ENCODE measurements around the gene TBX15. TPM values are rescaled to one million over a fixed set of nuclear protein-coding genes. Genes with fewer than 3 reads are reported as not detected.

The TBX15 gene
- total and polyA plus RNA-seq, 10 donors, result 0.06 to 0.32 (median 0.11) TPM; not detected in 4

DNA sequence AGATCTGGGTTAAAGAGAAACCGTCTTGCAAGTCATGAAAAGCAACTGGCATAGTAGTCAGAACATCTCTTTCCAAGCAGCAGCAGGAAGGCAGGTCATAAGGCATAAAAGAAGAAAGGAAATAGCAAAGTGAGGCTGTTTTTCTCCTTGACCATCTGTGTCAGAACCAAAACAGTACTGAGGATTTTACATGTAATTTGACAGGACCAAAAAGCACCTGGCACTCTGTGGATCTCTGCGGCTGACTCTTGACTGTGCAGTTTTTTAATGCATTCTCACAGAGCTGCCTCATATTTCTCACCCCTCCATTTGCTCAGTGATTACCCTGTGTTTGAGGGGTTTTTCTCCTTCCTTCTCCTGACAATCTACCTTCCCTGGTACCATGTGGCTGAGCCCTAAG, 17.7 kb downstream of the TBX15 start:
- WGBS, 5 donors, result 77 to 82% (median 79%) methylated on average over 2 of the region's 2 CpGs
- Histone ChIP-seq H3K36me3 (no peaks in the 10 kb centered on the region), H3K4me1 (no peaks in the 10 kb centered on the region), H3K9me3 (no peaks in the 10 kb centered on the region), H3K27ac (no peak overlapping the region), H3K27me3 (replicated peaks in 1 of 7) (peaks cover 0 to 60% (median 14%) of the 10 kb centered on the region in 7 donors), H3K4me3 (no peak overlapping the region)
- intact Hi-C loops (cut with DNase I; ENCODE audit: low total_unique reads), result no loop called here
- TF ChIP-seq POLR2A (IDR thresholded peaks at IDR 0.05), result no peak
- TF ChIP-seq POLR2AphosphoS5 (IDR thresholded peaks at IDR 0.05), result no peak
- TF ChIP-seq, protein P1, sequence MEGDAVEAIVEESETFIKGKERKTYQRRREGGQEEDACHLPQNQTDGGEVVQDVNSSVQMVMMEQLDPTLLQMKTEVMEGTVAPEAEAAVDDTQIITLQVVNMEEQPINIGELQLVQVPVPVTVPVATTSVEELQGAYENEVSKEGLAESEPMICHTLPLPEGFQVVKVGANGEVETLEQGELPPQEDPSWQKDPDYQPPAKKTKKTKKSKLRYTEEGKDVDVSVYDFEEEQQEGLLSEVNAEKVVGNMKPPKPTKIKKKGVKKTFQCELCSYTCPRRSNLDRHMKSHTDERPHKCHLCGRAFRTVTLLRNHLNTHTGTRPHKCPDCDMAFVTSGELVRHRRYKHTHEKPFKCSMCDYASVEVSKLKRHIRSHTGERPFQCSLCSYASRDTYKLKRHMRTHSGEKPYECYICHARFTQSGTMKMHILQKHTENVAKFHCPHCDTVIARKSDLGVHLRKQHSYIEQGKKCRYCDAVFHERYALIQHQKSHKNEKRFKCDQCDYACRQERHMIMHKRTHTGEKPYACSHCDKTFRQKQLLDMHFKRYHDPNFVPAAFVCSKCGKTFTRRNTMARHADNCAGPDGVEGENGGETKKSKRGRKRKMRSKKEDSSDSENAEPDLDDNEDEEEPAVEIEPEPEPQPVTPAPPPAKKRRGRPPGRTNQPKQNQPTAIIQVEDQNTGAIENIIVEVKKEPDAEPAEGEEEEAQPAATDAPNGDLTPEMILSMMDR (IDR thresholded peaks at IDR 0.05 in 8 of 11, conservative IDR thresholded peaks at IDR 0.05 in 3 of 11), result no peak
- no peak for DNase-seq

GRCh38 chr1:118963456-118964430, 24.4 kb downstream of the TBX15 start:
- Histone ChIP-seq H3K27me3 (replicated peaks in 1 of 7) (no peaks in the 10 kb centered on the region), H3K9me3 (no peaks in the 10 kb centered on the region), H3K36me3 (no peaks in the 10 kb centered on the region), H3K27ac (no peak overlapping the region), H3K4me3 (no peak overlapping the region), H3K4me1 (peaks cover 0 to 11% (median 7%) of the 10 kb centered on the region in 6 donors)
- no peak for TF ChIP-seq POLR2AphosphoS5 (IDR thresholded peaks at IDR 0.05)
- TF ChIP-seq, protein P1 (IDR thresholded peaks at IDR 0.05 in 8 of 11, conservative IDR thresholded peaks at IDR 0.05 in 3 of 11), result no peak
- no peak for TF ChIP-seq POLR2A (IDR thresholded peaks at IDR 0.05)
- intact Hi-C loops (cut with DNase I; ENCODE audit: low total_unique reads), result no loop called here
- 82 to 92% (median 84%) methylated on average over 3 of the region's 3 CpGs for WGBS, 5 donors
- DNase-seq, result no peak

- H3K27me3 ChIP-seq (replicated peaks in 1 of 7), result no peaks in the 10 kb centered on the region
- no peak overlapping the region for H3K27ac ChIP-seq
- H3K4me1 ChIP-seq, result peaks cover 0 to 11% (median 7%) of the 10 kb centered on the region in 6 donors
- 73 to 91% (median 75%) methylated on average over 2 of the region's 2 CpGs for WGBS, 5 donors
- TF ChIP-seq POLR2A (IDR thresholded peaks at IDR 0.05) (no peak), POLR2AphosphoS5 (IDR thresholded peaks at IDR 0.05) (no peak)
- TF ChIP-seq, protein P1 (IDR thresholded peaks at IDR 0.05 in 8 of 11, conservative IDR thresholded peaks at IDR 0.05 in 3 of 11), result no peak
- intact Hi-C loops (cut with DNase I; ENCODE audit: low total_unique reads), result no loop called here
- H3K36me3 ChIP-seq, result no peaks in the 10 kb centered on the region
- no peak overlapping the region for H3K4me3 ChIP-seq
- no peak for DNase-seq
- H3K9me3 ChIP-seq, result no peaks in the 10 kb centered on the region
Observed at GRCh38 chr1:118963138-118963455, 25.0 kb downstream of the TBX15 start.

- Histone ChIP-seq H3K4me3 (no peak overlapping the region), H3K27me3 (replicated peaks in 1 of 7) (no peaks in the 10 kb centered on the region), H3K9me3 (peaks cover 0 to 4% (median 0%) of the 10 kb centered on the region in 8 donors), H3K4me1 (peaks cover 0 to 11% (median 7%) of the 10 kb centered on the region in 6 donors), H3K27ac (no peak overlapping the region), H3K36me3 (no peaks in the 10 kb centered on the region)
- no peak for DNase-seq
- TF ChIP-seq POLR2A (IDR thresholded peaks at IDR 0.05) (no peak), POLR2AphosphoS5 (IDR thresholded peaks at IDR 0.05) (no peak)
- WGBS, 5 donors, result 77 to 95% (median 85%) methylated on average over 2 of the region's 2 CpGs
- intact Hi-C loops (cut with DNase I; ENCODE audit: low total_unique reads), result no loop called here
Observed at GRCh38 chr1:118961156-118961555, 27.0 kb downstream of the TBX15 start.

All from spleen (tissue), 11 donors.